HG03108 (cell line): ENCODE measurements around the gene ZFP36L1.

Experiments used
- ATAC-seq: cut with Tn5 transposase; IDR thresholded peaks from one replicate; pipeline ENCODE4 v1.9.1; 2021; ENCODE audit warnings: moderate library complexity; ENCODE audit not compliant: unreplicated experiment

The ZFP36L1 gene

GRCh38 chr14:68741839-68742470, 50.9 kb downstream of the ZFP36L1 start:
- peak; percentile 87 for ATAC-seq

DNA sequence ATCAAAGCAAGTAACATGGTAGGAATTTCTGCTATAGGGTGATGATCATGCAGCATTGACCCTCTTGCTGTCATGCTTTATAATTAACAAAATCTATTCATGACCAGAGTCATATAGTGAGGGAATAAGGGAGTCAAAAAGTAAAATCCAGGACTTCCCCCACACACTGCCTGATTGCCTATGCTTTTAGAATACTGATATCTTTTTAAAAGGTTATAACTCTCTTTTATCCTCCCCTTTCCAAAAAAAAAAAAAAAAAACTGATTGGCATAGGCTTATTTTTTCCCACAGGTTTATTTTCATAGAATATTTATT, 51.4 kb downstream of the ZFP36L1 start:
- ATAC-seq: no peak

- no peak for ATAC-seq
Observed at GRCh38 chr14:68740788-68741476, 51.9 kb downstream of the ZFP36L1 start.

DNA sequence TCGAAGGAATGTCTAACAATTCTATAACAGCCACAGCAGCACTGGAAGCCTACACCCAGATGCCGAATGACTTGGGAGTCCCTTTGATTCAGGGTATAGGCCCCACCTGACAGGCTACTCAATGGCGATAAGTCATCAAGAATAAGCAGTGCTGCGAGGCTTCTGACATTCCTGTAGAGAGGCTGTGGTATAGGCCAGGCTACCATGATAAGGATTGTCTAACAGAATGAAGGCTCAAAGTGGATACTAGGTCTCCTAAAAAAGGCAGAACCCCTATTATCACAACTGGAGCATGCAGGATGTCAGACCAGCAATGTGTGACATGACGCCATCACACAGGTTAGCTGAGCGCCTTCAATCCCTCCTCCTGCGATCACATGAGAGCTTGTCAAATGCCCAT, 53.2 kb downstream of the ZFP36L1 start:
- no peak for ATAC-seq

DNA sequence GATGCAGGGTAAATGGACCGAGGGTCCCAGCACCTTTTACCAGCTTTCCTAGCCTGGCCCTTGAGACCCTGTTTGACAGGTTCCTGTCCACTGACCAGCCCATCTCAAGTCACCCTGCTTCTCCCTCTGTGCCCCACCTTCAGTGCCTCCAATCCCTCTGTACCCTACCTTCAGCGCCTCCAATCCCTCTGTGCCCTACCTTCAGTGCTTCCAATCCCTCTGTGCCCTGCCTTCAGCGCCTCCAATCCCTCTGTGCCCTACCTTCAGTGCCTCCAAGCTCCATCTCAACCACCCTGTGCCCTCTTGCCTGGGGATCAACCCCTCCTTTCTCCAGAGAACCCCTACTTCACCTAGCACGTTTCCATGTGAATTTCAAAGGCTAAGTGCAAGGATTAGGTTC, 54.3 kb downstream of the ZFP36L1 start:
- ATAC-seq: no peak
